Effector memory CD8-positive, alpha-beta T cell (primary cell): Measurements from ENCODE around the gene ZNF169.
"Not testable (repeated sequence)": the region's sequence is repeated elsewhere in the genome, so short reads cannot be mapped to it uniquely, and the experiment has no call there.

ENCODE experiments used
- ATAC-seq: fragments of 150-1000 bp; cut with Tn5 transposase; replicated peaks from 2 replicates; pipeline ENCODE4 v1.10.0; 2021; ENCODE audit warnings: mild to moderate bottlenecking, moderate library complexity
- DNase-seq, 3 experiments: peaks; one replicate each; pipeline ENCODE4 v3.0.0; 2021
- H3K27ac Mint-ChIP-seq, 2 donors: one replicate each; pipeline ENCODE4 v1.8.0; 2022; ENCODE audit warnings: mild to moderate bottlenecking in 2 of 2, mixed read lengths in 2 of 2, moderate library complexity in 2 of 2
- H3K27me3 Mint-ChIP-seq, 2 donors: one replicate each; pipeline ENCODE4 v1.8.0; 2022; ENCODE audit warnings: mixed read lengths in 2 of 2
- H3K36me3 Mint-ChIP-seq: one replicate; pipeline ENCODE4 v1.8.0; 2022; ENCODE audit warnings: mild to moderate bottlenecking, moderate library complexity, mixed read lengths; ENCODE audit not compliant: insufficient read depth
- H3K4me1 Mint-ChIP-seq, 2 donors: one replicate each; pipeline ENCODE4 v1.8.0; 2022; ENCODE audit warnings: low read depth in 2 of 2, mixed read lengths in 2 of 2
- H3K4me3 Mint-ChIP-seq, 2 donors: one replicate each; pipeline ENCODE4 v1.8.0; 2022; ENCODE audit warnings: mild to moderate bottlenecking in 2 of 2, mixed read lengths in 2 of 2, moderate library complexity in 2 of 2
- H3K9me3 Mint-ChIP-seq, 2 donors: one replicate each; pipeline ENCODE4 v1.8.0; 2022; ENCODE audit warnings: mixed read lengths in 2 of 2
- total RNA-seq, 9 experiments: gene quantifications; one replicate each; lab custom pipeline; 2026; lab: John Stamatoyannopoulos, UW

The ZNF169 gene
- 5.6 to 32.0 (median 7.4) reads per million in 9 experiments for total RNA-seq

DNA sequence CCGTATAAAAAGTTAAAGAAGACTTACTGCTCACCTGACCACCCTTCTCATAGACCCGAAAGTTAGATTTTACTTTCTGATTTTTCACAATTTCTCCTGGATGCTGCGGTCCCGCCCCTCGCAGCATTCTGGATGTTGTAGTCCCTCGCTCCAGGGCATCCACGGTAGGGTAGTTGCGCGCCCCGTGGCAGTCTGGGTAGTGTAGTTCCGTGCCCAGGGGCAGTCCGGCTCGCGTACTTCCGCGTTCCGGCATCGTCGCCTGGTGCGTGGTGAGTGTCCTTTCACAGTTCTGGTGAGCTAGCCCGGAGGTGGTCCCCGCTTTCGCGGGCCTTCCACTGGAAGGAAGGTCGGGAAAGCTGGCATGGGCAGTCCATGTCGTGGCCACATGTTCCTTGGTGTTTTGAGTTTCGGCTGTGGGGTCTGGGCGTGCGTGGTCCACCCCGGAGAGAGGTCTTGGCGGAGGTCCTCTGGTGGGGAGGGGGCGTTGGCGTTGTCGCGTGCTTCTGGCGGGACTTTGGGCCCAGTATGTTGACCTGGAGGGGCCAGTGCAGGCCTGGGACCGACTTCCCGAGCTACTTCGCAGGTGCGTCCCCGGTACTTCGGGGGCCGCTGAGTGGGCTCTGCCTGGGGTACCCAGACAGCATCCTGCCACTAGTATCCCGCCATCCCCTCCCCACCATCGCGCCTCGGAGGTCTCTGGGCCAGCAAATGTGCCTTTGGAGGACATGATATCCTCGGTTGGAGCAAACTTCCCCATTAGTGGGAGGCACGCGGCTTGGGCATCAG lies at the start of gene ZNF169:
TSS of gene ZNF169 (plus strand) at position 222 of the 786 bp plus-strand sequence. CDS start 19,515 bp downstream, outside the sequence.
- ATAC-seq = peak; percentile 100
- peak within 1 kb of the TSS; percentile 99 to 100 for H3K4me3 Mint-ChIP-seq
- H3K9me3 Mint-ChIP-seq = no peaks in the 10 kb centered on the region
- DNase-seq = peak; percentile 79 to 81 (median 80)
- peaks cover 28 to 36% of the 10 kb centered on the region in 2 donors for H3K4me1 Mint-ChIP-seq
- H3K27me3 Mint-ChIP-seq = peaks cover 13 to 14% of the 10 kb centered on the region in 2 donors
- H3K27ac Mint-ChIP-seq = peak within 1 kb of the TSS; percentile 95 to 99
- peaks cover 28% of the 10 kb centered on the region for H3K36me3 Mint-ChIP-seq

DNA sequence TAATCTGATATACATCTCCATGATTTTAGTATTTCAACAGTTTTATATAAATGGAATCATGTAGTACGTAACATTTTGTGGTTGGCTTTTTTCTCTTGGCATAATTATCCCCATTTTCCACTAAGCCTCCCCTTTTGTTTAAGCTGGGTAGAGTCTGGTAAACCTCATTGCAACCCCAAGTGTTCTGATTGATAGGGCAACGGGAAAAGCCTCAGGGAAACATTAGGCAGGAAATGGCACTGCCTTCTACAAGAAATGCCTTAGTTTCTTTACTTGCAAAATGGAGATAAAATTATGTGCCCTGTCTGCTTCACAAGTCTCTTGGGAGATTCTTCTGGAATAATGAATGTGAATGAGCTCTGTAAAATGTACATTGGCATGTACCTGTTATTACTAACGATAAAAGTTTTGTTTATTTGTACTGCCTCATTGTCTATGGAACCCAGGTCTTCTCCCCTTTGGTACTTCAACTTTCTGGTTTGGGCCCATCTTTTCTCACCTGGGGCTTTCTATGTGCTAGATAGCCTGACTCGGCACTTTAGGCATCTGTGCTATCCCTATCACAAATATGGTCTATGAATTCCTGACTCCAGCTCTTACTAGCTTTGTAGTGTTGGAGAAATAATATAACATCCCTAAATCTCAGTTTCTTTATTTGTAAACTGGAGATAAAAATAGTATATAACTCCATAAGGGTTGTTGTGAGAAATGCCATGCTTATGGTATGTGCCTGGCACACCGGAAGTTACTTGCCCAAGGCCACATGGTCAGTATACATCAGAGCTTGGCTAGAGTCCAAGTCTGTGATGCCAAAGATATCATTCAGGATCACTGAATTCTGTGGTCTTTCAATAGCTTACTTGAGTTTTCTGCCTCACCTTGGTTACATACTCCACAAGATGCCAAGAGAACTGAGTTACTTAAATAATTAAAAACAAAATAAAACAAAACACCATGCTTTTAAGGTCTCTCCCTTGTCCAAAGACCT lies 48.2 kb upstream of the ZNF169 start:
- no peak for DNase-seq
- ATAC-seq = no peak
- no peaks in the 10 kb centered on the region for H3K36me3 Mint-ChIP-seq
- no peak overlapping the region for H3K27ac Mint-ChIP-seq
- H3K9me3 Mint-ChIP-seq = no peaks in the 10 kb centered on the region
- peaks cover 3 to 4% of the 10 kb centered on the region in 2 donors for H3K4me1 Mint-ChIP-seq
- no peak overlapping the region for H3K4me3 Mint-ChIP-seq
- peaks cover 25 to 46% of the 10 kb centered on the region in 2 donors for H3K27me3 Mint-ChIP-seq

DNA sequence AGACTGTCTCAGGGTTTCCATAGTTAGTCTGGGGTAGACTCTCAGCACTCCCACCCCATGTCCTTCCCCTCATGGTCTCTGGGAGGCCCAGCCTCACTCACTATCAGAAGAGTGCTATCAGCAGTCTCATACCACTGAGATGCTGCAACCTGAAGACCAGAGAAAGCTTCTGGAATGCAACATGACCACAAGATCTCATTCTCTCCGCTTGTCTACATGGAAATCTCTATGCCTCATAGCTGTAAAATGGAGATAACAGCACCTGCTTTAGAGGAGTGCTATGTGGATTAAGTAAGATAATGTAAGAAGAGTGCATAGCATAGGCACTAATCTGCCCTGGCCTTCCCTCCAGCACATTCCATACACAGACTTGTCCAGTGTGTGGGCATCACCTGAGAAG lies 47.0 kb upstream of the ZNF169 start:
- no peaks in the 10 kb centered on the region for H3K36me3 Mint-ChIP-seq

DNA sequence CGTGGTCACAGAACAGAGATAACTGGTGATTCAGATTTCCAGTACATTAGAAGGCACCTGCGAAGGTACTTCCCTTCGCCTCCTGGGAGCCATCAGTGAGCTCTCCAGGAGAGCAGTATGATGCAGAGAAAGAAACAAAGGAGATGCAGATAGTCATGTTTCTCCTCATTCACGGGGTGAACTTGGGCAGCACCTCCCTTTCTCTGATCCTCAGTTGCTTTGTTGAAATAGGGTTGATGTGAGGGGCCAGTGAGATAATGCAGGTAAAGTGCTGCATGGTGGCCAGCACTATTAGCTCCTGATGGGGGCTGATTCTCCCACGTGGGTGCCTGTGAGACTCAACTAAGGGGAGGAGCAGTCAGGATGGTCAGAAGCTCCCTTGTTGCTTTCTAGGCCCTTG lies 46.6 kb upstream of the ZNF169 start:
- H3K27me3 Mint-ChIP-seq = peaks cover 31 to 59% of the 10 kb centered on the region in 2 donors
- DNase-seq (no peak), ATAC-seq (no peak)
- no peak overlapping the region for H3K27ac Mint-ChIP-seq
- H3K9me3 Mint-ChIP-seq = no peaks in the 10 kb centered on the region
- no peaks in the 10 kb centered on the region for H3K36me3 Mint-ChIP-seq
- H3K4me3 Mint-ChIP-seq = no peak overlapping the region
- H3K4me1 Mint-ChIP-seq = peaks cover 3 to 4% of the 10 kb centered on the region in 2 donors

More for the DNA sequence above, 47.0 kb upstream of the ZNF169 start:
- Mint-ChIP-seq H3K9me3 (no peaks in the 10 kb centered on the region), H3K27me3 (peaks cover 26 to 55% of the 10 kb centered on the region in 2 donors), H3K27ac (no peak overlapping the region), H3K4me3 (no peak overlapping the region), H3K4me1 (peaks cover 3 to 4% of the 10 kb centered on the region in 2 donors)
- ATAC-seq (no peak), DNase-seq (no peak)

DNA sequence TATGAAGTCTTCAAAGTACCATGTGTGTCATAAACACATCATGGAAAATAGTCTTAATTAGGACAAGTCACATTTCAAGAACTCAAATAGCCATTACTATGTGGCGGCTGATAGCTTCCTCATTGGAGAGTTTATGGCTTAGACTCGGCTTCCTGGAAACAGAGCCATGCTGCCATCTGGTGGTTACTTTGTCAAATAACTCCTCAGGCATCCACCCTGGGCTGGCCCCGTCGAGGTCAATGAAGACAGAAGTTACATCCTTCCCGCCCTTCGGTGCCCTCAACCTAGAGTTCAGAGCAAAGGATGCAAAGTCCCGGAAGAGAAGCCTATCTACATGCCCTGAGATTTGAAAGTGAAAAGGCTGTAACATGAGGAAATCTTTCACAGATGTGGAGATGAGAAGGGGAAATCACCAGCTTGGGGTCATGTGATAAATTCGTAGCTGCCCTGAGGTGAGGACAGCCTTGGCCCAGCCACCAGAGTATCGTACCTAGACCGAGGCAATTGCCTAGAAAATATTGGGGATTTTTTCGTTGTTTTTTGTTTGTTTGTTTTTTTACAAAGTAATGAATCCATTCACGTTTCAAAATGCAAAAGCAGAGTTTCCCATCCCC lies 45.5 kb upstream of the ZNF169 start:
- ATAC-seq = peak; percentile 95
- Mint-ChIP-seq H3K27ac (no peak overlapping the region), H3K36me3 (no peaks in the 10 kb centered on the region), H3K4me1 (peaks cover 3 to 4% of the 10 kb centered on the region in 2 donors), H3K9me3 (no peaks in the 10 kb centered on the region), H3K4me3 (no peak overlapping the region), H3K27me3 (peaks cover 39 to 70% of the 10 kb centered on the region in 2 donors)
- peak; percentile 64 to 73 (median 67) for DNase-seq

DNA sequence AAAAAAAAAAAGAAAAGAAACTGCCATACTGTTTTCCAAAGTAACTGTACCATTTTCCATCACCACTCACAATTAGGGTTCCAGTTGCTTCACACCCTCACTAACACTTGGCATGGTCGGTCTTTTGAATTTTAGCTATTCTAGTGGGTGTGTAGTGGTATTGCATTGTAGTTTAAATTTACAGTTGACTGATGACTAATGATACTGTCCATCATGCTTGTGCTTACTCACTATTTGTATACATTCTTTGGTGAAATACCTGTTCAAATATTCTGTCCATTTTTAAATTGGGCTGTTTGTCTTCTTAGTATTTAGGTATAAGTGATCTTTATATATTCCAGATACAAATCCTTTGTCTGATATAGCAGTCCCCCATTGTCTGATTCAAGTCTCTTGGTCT lies 36.2 kb upstream of the ZNF169 start:
- Mint-ChIP-seq H3K4me1 (no peaks in the 10 kb centered on the region), H3K36me3 (no peaks in the 10 kb centered on the region), H3K9me3 (peaks cover 0 to 2% of the 10 kb centered on the region in 2 donors), H3K27ac (no peak overlapping the region), H3K4me3 (no peak overlapping the region), H3K27me3 (peaks cover 32 to 35% of the 10 kb centered on the region in 2 donors)
- DNase-seq = no peak
- no peak for ATAC-seq

DNA sequence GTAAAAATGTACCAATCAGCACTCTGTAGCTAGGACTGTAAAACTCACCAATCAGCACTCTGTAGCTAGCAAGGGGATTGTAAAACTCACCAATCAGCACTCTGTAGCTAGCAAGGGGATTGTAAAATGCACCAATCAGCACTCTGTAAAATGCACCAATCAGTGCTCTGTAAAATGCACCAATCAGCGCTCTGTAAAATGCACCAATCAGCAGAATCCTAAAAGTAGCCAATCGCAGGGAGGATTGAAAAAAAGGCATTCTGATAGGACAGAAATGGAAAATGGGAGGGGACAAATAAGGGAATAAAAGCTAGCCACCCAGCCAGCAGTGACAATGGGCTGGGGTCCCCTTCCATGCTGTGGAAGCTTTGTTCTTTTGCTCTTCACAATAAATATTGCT lies 33.7 kb upstream of the ZNF169 start:
- not testable (repeated sequence) for H3K27ac Mint-ChIP-seq, ATAC-seq, H3K4me1 Mint-ChIP-seq

DNA sequence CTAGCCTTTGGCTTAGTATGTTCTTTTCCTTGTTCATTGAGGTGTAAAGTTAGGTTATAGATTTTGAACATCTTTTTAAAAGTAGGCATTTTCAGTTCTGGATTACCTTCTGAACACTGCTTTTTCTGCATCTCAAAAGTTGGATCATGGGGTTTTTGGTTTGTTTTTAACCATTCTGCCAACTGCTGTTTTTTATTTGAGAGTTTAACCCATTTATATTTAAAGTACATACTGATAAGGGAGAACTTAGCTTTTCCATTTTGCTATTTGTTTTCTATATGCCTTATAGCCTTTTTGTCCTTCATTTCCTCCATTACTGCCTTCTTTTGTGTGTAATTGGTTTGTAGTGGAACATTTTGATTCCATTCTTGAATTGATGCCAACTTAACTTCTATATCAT lies 30.5 kb upstream of the ZNF169 start:
- Mint-ChIP-seq H3K9me3 (peaks cover 0 to 2% of the 10 kb centered on the region in 2 donors), H3K4me3 (no peak overlapping the region), H3K27ac (no peak overlapping the region), H3K27me3 (peaks cover 44 to 65% of the 10 kb centered on the region in 2 donors), H3K4me1 (no peaks in the 10 kb centered on the region), H3K36me3 (no peaks in the 10 kb centered on the region)
- no peak for DNase-seq
- ATAC-seq = no peak

More for the DNA sequence above, 33.7 kb upstream of the ZNF169 start:
- not testable (repeated sequence) for DNase-seq, H3K4me3 Mint-ChIP-seq, H3K36me3 Mint-ChIP-seq, H3K9me3 Mint-ChIP-seq
- H3K27me3 Mint-ChIP-seq = peaks cover 32 to 35% of the 10 kb centered on the region in 2 donors

DNA sequence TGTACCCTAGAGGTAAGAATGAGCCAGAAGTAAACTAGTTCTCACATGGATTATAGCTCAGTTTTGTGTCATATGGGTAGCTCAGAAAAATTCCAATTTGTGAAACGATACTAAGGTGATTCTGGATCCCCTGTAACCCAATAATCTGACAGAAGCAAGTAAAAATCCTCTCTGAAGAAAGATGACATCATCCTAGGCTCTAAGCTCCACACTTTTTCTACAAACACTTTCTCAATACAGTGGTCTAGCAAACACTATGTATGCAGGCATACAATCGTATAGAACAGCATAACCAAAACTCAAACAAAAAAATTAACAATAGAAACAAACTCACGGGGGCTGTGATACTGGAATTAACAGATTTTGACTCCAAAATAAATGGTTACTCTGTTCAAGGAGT lies 26.7 kb upstream of the ZNF169 start:
- Mint-ChIP-seq H3K4me1 (no peaks in the 10 kb centered on the region), H3K27ac (no peak overlapping the region), H3K36me3 (no peaks in the 10 kb centered on the region), H3K4me3 (no peak overlapping the region), H3K27me3 (peaks cover 51 to 54% of the 10 kb centered on the region in 2 donors), H3K9me3 (no peaks in the 10 kb centered on the region)
- ATAC-seq (no peak), DNase-seq (no peak)

DNA sequence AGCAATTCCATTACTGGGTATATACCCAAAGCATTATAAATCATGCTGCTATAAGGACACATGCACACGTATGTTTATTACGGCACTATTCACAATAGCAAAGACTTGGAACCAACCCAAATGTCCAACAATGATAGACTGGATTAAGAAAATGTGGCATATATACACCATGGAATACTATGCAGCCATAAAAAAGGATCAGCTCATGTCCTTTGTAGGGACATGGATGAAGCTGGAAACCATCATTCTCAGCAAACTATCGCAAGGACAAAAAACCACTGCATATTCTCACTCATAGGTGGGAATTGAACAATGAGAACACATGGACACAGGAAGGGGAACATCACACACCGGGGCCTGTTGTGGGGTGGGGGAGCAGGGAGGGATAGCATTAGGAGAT lies 18.0 kb upstream of the ZNF169 start:
- ATAC-seq, H3K4me1 Mint-ChIP-seq, H3K36me3 Mint-ChIP-seq, H3K9me3 Mint-ChIP-seq, H3K27ac Mint-ChIP-seq, DNase-seq, H3K4me3 Mint-ChIP-seq: not testable (repeated sequence)
- H3K27me3 Mint-ChIP-seq = peaks cover 12 to 15% of the 10 kb centered on the region in 2 donors

DNA sequence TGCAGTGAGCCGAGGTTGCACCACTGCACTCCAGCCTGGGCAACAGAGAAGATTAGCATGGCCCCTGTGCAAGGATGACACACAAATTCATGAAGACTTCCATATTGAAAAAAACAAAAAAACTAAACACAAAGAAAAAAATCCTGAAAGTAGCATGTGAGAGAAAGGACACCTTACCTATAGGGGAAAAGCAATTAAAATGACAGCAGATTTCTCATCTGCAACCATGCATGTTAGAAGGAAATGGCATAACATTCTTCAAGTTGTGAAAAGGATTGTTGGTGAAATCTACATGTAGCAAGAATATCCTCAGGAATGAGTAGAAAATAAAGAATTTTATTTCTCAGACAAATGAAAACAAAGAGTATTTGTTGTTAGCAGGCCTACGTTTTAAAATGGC lies 13.4 kb upstream of the ZNF169 start:
- ATAC-seq = no peak
- H3K4me1 Mint-ChIP-seq = peaks cover 3 to 5% of the 10 kb centered on the region in 2 donors
- H3K27ac Mint-ChIP-seq = no peak overlapping the region
- H3K9me3 Mint-ChIP-seq = peaks cover 0 to 4% of the 10 kb centered on the region in 2 donors
- no peaks in the 10 kb centered on the region for H3K36me3 Mint-ChIP-seq
- peaks cover 15 to 23% of the 10 kb centered on the region in 2 donors for H3K27me3 Mint-ChIP-seq
- no peak for DNase-seq
- H3K4me3 Mint-ChIP-seq = no peak overlapping the region

DNA sequence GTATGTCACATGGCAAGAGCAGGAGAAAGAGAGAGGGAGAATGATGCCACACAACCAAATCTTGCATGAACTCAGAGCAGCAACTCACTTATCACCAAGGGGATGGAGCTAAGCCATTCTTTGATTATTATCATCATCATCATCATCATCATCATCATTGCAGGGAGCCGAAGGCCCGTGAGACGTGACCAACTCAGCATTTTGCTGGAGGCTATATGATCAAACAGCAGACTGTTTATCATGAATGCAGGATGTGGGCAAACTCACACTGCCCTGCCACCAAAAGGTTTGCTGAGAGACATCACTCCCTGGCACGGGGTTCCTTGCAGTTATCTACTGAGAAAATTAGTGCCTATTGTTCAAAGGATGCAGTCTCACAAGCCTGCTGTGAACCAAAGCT lies 8.6 kb upstream of the ZNF169 start:
- ATAC-seq (peak; percentile 32), DNase-seq (peak in 1 of 3 experiments; percentile 13)
- Mint-ChIP-seq H3K9me3 (no peaks in the 10 kb centered on the region), H3K4me1 (peaks cover 6 to 10% of the 10 kb centered on the region in 2 donors), H3K36me3 (no peaks in the 10 kb centered on the region), H3K27me3 (peaks cover 0 to 11% of the 10 kb centered on the region in 2 donors), H3K4me3 (no peak overlapping the region), H3K27ac (peak overlapping the region; percentile 68 to 81)

DNA sequence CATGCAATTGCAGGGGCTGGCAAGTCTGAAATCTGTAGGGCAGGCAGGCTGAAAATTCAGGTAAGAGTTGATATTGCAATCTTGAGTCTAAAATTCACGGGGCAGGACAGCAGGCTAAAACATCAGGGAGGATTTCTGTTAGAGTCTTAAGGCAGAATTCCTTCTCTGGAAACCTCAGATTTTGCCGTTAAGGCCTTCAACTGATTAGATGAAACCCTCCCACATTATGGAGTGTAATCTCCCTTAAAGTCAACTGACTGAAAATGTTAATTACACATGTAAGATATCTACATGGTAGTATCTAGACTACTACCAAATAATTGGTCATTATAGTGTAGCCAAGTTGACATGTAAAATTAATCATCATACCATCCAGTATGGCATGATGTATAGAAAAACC lies 3.1 kb upstream of the ZNF169 start:
- Mint-ChIP-seq H3K36me3 (peaks cover 17% of the 10 kb centered on the region), H3K4me3 (no peak overlapping the region), H3K27ac (no peak overlapping the region), H3K27me3 (peaks cover 13 to 14% of the 10 kb centered on the region in 2 donors), H3K9me3 (no peaks in the 10 kb centered on the region), H3K4me1 (peaks cover 11 to 12% of the 10 kb centered on the region in 2 donors)
- DNase-seq = no peak
- no peak for ATAC-seq
